PC-9 (cell line): Measurements from ENCODE around the gene YWHAH. TPM values are rescaled to one million over a fixed set of nuclear protein-coding genes. Genes with fewer than 3 reads are reported as not detected.

Experiments
- BruUV-seq: library from RNA; stranded (reverse); fragments of 400-500 nt; replicated peaks from 2 replicates; lab custom pipeline; 2021; lab: Mats Ljungman, UMichigan
- CTCF ChIA-PET: fragments of 300-600 bp; sonication (Branson Sonifier 250); formaldehyde crosslinking; loops from one replicate; lab custom pipeline; 2022; ENCODE audit warnings: antibody characterized with exemption; lab: Charles Lee
- POLR2A ChIA-PET: fragments of 300-600 bp; sonication (Branson Sonifier 250); formaldehyde crosslinking; loops from one replicate; lab custom pipeline; 2022; ENCODE audit warnings: antibody characterized with exemption; ENCODE audit not compliant: unreplicated experiment; lab: Charles Lee
- DNase-seq, 2 experiments: peaks; one replicate each; pipeline versions ENCODE4 v3.0.0 to v3.0.0-alpha.2; 2015 to 2022; ENCODE audit warnings: mixed read lengths in 1 of 2
- H2AFZ ChIP-seq: fragments of 200-600 bp; sonication (generic); 2 replicates; pipeline ENCODE4 v1.8.1; 2017; ENCODE audit warnings: antibody characterized with exemption
- H3F3A ChIP-seq: fragments of 200-600 bp; sonication (generic); 2 replicates; pipeline ENCODE4 v1.8.1; 2017; ENCODE audit warnings: antibody characterized with exemption, mild to moderate bottlenecking, low read depth; ENCODE audit not compliant: insufficient read depth
- H3K27ac ChIP-seq: fragments of 200-600 bp; sonication (generic); 2 replicates; pipeline ENCODE4 v1.6.1; 2016; ENCODE audit warnings: mixed run types
- H3K27me3 ChIP-seq: fragments of 200-600 bp; sonication (generic); 2 replicates; pipeline ENCODE4 v1.6.1; 2016; ENCODE audit warnings: low read depth, mixed run types; ENCODE audit not compliant: insufficient read depth
- H3K36me3 ChIP-seq: fragments of 200-600 bp; sonication (generic); 2 replicates; pipeline ENCODE4 v1.6.1; 2016; ENCODE audit warnings: low read depth, mixed run types
- H3K4me1 ChIP-seq: fragments of 200-600 bp; sonication (generic); replicated peaks from 2 replicates; pipeline ENCODE4 v1.6.1; 2016; ENCODE audit warnings: mixed run types; ENCODE audit not compliant: insufficient read depth
- H3K4me2 ChIP-seq: fragments of 200-600 bp; sonication (generic); 2 replicates; pipeline ENCODE4 v1.6.1; 2017; ENCODE audit warnings: mixed run types
- H3K4me3 ChIP-seq: fragments of 200-600 bp; sonication (generic); 2 replicates; pipeline ENCODE4 v1.6.1; 2016; ENCODE audit warnings: mixed run types
- H3K79me2 ChIP-seq: fragments of 200-600 bp; sonication (generic); 2 replicates; pipeline ENCODE4 v1.6.1; 2017; ENCODE audit warnings: low read depth, mixed run types
- H3K9me2 ChIP-seq: fragments of 200-600 bp; sonication (generic); 2 replicates; pipeline ENCODE4 v1.8.1; 2017; ENCODE audit warnings: mild to moderate bottlenecking; ENCODE audit not compliant: insufficient read depth
- H3K9me3 ChIP-seq: fragments of 200-600 bp; sonication (generic); 2 replicates; pipeline ENCODE4 v1.8.1; 2016; ENCODE audit warnings: low read depth; ENCODE audit not compliant: insufficient read depth
- H4K20me1 ChIP-seq: fragments of 200-600 bp; sonication (generic); 2 replicates; pipeline ENCODE4 v1.8.1; 2017; ENCODE audit not compliant: insufficient read depth
- CTCF ChIP-seq: fragments of 200-600 bp; sonication (generic); conservative IDR thresholded peaks from 2 replicates; pipeline ENCODE4 v1.6.1; 2017; ENCODE audit warnings: mixed run types, antibody characterized with exemption, mild to moderate bottlenecking, moderate library complexity
- EZH2 ChIP-seq: fragments of 200-600 bp; sonication (generic); IDR thresholded peaks from 2 replicates; pipeline ENCODE4 v1.8.0; 2017; ENCODE audit warnings: antibody characterized with exemption, low read depth
- intact Hi-C: fragments of 100-400 bp; cut with micrococcal nuclease; formaldehyde crosslinking; loops from one replicate; pipeline ENCODE4 v1.10.0; 2022; ENCODE audit not compliant: unreplicated experiment
- total RNA-seq: library from RNA; stranded (reverse); gene quantifications from 2 replicates; pipeline ENCODE4 v1.2.3, GENCODE V29; 2021

Gene YWHAH
- total RNA-seq, 1 experiment from 2014 or later: 132 TPM

- no peaks in the 10 kb centered on the region for H3F3A ChIP-seq
- no peak overlapping the region for H3K4me3 ChIP-seq
- no peaks in the 10 kb centered on the region for H3K79me2 ChIP-seq
- H3K4me1 ChIP-seq: no peaks in the 10 kb centered on the region
- intact Hi-C loops: no loop called here
- H3K27me3 ChIP-seq: no peaks in the 10 kb centered on the region
- no peak overlapping the region for H3K27ac ChIP-seq
- TF ChIP-seq CTCF: no peak
- TF ChIP-seq EZH2: no peak
- no peaks in the 10 kb centered on the region for H3K9me2 ChIP-seq
- no TSS peak for BruUV-seq
- peaks cover 7% of the 10 kb centered on the region; the same call in 1 of the 2 replicates for H3K36me3 ChIP-seq
- no peak overlapping the region for H3K4me2 ChIP-seq
- no peaks in the 10 kb centered on the region for H3K9me3 ChIP-seq
- no peaks in the 10 kb centered on the region for H4K20me1 ChIP-seq
- H2AFZ ChIP-seq: no peak overlapping the region
- ChIA-PET CTCF (no interaction called here), POLR2A (no interaction called here)
- no peak for DNase-seq
Measured at GRCh38 chr22:31906086-31906485, 38.2 kb upstream of the YWHAH start.

- H3K4me2 ChIP-seq: no peak overlapping the region
- DNase-seq: no peak
- no peaks in the 10 kb centered on the region for H3K9me3 ChIP-seq
- 0 out of 2 replicates have a peak, but pooled peaks cover 1% of the 10 kb centered on the region for H3K4me1 ChIP-seq
- POLR2A ChIA-PET: no interaction called here
- H3K27ac ChIP-seq: no peak overlapping the region
- no peak overlapping the region for H3K4me3 ChIP-seq
- no peaks in the 10 kb centered on the region for H4K20me1 ChIP-seq
- no TSS peak for BruUV-seq
- H3K9me2 ChIP-seq: no peaks in the 10 kb centered on the region
- intact Hi-C loops: no loop called here
- H3K36me3 ChIP-seq: peaks cover 5% of the 10 kb centered on the region; the same call in 1 of the 2 replicates
- H3K27me3 ChIP-seq: no peaks in the 10 kb centered on the region
- H3F3A ChIP-seq: peaks cover 3% of the 10 kb centered on the region; the same call in 1 of the 2 replicates
- TF ChIP-seq EZH2: no peak
- no peak for TF ChIP-seq CTCF
- CTCF ChIA-PET: no interaction called here
- H3K79me2 ChIP-seq: no peaks in the 10 kb centered on the region
- H2AFZ ChIP-seq: no peak overlapping the region
Measured at GRCh38 chr22:31906569-31906968, 37.8 kb upstream of the YWHAH start.

- Histone ChIP-seq H3K79me2 (no peaks in the 10 kb centered on the region), H2AFZ (no peak overlapping the region), H3K36me3 (no peaks in the 10 kb centered on the region), H3K4me2 (no peak overlapping the region), H3F3A (peaks cover 5% of the 10 kb centered on the region; the same call in 1 of the 2 replicates), H4K20me1 (no peaks in the 10 kb centered on the region), H3K4me3 (no peak overlapping the region), H3K9me2 (no peaks in the 10 kb centered on the region), H3K27ac (no peak overlapping the region), H3K4me1 (0 out of 2 replicates have a peak, but pooled peaks cover 3% of the 10 kb centered on the region), H3K9me3 (no peaks in the 10 kb centered on the region), H3K27me3 (no peaks in the 10 kb centered on the region)
- intact Hi-C loops: no loop called here
- POLR2A ChIA-PET: no interaction called here
- BruUV-seq: no TSS peak
- CTCF ChIA-PET: no interaction called here
- TF ChIP-seq CTCF (no peak), EZH2 (no peak)
- DNase-seq: no peak
Measured at GRCh38 chr22:31909977-31910376, 34.4 kb upstream of the YWHAH start.
